Duodenal mucosa (tissue), 2 donors: Measurements from ENCODE around the gene RBP3.

Experiments used
- H3K27ac ChIP-seq: one replicate; pipeline ENCODE4 v1.7.0; 2013; ENCODE audit warnings: low read depth, low read length
- H3K27me3 ChIP-seq, 2 donors: one replicate each; pipeline ENCODE4 v1.7.0; 2013; ENCODE audit warnings: low read length in 2 of 2, control low read depth in 1 of 2; ENCODE audit not compliant: insufficient read depth in 2 of 2, control insufficient read depth in 1 of 2
- H3K36me3 ChIP-seq, 2 donors: one replicate each; pipeline ENCODE4 v1.7.0; 2013; ENCODE audit warnings: low read length in 2 of 2, control low read depth in 1 of 2; ENCODE audit not compliant: insufficient read depth in 2 of 2, control insufficient read depth in 1 of 2
- H3K4me1 ChIP-seq, 2 donors: one replicate each; pipeline ENCODE4 v1.7.0; 2013; ENCODE audit warnings: low read length in 2 of 2, control low read depth in 1 of 2; ENCODE audit not compliant: insufficient read depth in 2 of 2, control insufficient read depth in 1 of 2
- H3K4me3 ChIP-seq, 2 donors: one replicate each; pipeline ENCODE4 v1.7.0; 2013; ENCODE audit warnings: low read length in 2 of 2, low read depth in 1 of 2
- H3K9ac ChIP-seq, 2 donors: one replicate each; pipeline ENCODE4 v1.7.0; 2013; ENCODE audit warnings: low read length in 2 of 2, low read depth in 1 of 2
- H3K9me3 ChIP-seq, 2 donors: one replicate each; pipeline ENCODE4 v1.7.0; 2013; ENCODE audit warnings: low read length in 2 of 2, control low read depth in 1 of 2; ENCODE audit not compliant: control insufficient read depth in 1 of 2

The RBP3 gene

DNA sequence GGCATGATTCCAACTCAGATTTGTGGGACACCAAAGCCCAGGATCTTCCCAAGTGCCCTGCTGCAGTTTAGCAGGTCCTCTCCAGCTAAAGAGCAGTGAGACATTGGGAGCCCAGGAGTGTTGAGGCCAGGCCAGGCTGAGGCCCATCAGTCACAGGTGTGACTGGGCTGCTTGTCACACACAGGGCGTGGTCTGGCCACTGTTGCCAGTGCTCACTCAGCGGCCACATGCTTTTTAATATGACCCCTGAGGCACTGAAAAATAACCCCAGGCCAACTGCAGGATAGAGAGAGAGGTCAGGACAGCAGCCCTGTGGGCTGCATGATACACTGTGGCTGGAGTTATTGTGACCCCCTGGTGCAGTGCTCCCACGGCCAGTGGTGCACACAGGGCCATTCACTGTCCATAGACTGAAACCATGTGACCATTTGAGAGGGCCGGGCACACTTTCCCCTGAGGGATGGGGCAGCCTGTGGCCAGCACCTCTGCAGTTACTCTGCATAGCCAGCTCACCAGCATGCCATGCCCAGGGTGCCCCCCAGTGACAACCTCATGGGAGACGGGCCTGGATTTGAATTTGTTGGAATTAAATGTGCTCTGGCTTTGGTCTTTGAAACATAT, 21.7 kb upstream of the RBP3 start:
- Histone ChIP-seq H3K9ac (no peak overlapping the region), H3K27ac (no peak overlapping the region), H3K4me3 (no peak overlapping the region), H3K9me3 (no peaks in the 10 kb centered on the region), H3K27me3 (peaks cover 0 to 7% of the 10 kb centered on the region in 2 donors), H3K4me1 (peaks cover 13 to 16% of the 10 kb centered on the region in 2 donors), H3K36me3 (no peaks in the 10 kb centered on the region)

DNA sequence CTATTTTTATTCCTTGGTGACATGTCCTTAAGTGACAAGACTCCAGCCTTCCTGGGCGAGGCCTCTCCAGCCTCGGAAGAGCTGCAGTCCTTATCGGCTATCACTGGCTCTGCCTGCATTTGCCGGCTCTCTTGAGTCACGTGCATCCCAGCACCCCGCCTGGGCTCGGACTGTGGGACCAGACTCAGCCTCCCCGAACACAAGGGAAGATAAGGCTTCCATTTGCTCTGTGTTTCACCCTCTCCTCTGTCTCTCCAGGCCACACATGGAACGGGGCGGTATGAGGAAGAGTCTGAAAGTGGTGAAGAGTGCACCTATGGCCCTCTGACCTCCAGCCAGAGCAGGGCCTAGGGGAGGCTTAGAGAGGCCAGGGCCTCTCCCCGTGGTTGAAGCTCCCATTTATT, 21.2 kb upstream of the RBP3 start:
- Histone ChIP-seq H3K4me3 (no peak overlapping the region), H3K9ac (no peak overlapping the region), H3K4me1 (peaks cover 14 to 19% of the 10 kb centered on the region in 2 donors), H3K36me3 (no peaks in the 10 kb centered on the region), H3K9me3 (no peaks in the 10 kb centered on the region), H3K27ac (no peak overlapping the region), H3K27me3 (peaks cover 0 to 7% of the 10 kb centered on the region in 2 donors)

DNA sequence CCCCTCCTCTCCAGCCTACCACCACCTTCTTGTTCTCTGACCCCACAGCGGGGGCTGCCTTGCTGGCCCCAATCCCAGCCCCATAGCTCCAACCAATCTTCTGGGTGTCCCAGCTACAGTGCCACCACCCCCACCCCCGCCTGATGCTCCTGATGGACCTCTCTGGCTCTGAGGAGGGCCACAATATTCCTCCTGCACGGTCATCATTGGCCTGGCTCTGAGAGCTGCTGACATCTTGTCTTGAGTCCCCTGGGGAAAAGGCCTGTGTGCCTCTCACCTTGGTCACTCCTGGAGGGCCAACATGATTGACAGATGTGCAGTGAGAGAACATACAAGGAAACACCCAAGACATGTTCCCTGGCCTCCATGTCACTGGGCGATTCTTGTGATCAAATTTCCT, 18.3 kb upstream of the RBP3 start:
- no peak overlapping the region for H3K27ac ChIP-seq
- no peaks in the 10 kb centered on the region for H3K9me3 ChIP-seq
- H3K36me3 ChIP-seq = no peaks in the 10 kb centered on the region
- H3K9ac ChIP-seq = no peak overlapping the region
- no peak overlapping the region for H3K4me3 ChIP-seq
- no peaks in the 10 kb centered on the region for H3K27me3 ChIP-seq
- H3K4me1 ChIP-seq = peaks cover 14 to 19% of the 10 kb centered on the region in 2 donors

DNA sequence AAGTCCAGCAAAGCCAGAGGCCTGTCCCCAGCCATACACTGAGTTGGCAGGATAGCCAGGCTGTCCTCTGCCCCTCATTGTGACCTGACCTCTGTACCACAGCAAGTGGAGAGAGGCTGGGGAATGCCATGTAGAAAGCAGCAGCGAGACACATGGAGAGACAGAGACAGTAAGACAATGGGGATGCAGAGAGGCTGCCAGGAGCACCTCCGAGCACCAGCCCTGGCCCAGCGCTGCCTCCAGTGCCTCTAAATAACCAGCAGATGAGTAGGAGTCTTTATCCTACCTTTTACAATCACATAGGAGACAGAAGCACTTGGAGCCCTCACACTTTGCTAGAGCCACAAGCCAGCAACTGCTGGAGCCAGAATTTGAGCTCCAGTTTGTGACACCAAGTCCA, 17.8 kb upstream of the RBP3 start:
- peak overlapping the region; percentile 2 for H3K27ac ChIP-seq
- peaks cover 14 to 19% of the 10 kb centered on the region in 2 donors for H3K4me1 ChIP-seq
- no peaks in the 10 kb centered on the region for H3K36me3 ChIP-seq
- H3K4me3 ChIP-seq = no peak overlapping the region
- H3K9ac ChIP-seq = no peak overlapping the region
- no peaks in the 10 kb centered on the region for H3K27me3 ChIP-seq
- H3K9me3 ChIP-seq = no peaks in the 10 kb centered on the region

DNA sequence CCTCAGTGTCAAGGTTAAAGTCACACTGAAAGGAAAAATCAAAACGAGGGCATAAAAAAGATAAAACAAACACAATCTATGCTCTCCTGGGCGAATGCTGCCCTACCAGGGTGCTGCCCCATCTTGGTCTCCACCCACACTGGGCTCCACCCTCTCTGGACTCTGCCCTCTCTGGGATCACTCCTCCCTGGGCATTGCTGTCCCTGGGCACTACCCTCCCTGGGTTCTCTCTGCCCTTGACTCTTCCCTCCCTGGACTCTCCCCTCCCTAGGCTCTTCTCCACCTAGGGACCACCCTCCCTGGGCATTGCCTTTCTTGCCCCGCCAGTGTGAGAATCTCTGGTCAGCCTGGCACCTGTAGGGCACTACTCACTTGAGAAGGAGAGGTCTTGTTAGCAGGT, 17.4 kb upstream of the RBP3 start:
- Histone ChIP-seq H3K4me3 (no peak overlapping the region), H3K27ac (no peak overlapping the region), H3K9ac (no peak overlapping the region)

DNA sequence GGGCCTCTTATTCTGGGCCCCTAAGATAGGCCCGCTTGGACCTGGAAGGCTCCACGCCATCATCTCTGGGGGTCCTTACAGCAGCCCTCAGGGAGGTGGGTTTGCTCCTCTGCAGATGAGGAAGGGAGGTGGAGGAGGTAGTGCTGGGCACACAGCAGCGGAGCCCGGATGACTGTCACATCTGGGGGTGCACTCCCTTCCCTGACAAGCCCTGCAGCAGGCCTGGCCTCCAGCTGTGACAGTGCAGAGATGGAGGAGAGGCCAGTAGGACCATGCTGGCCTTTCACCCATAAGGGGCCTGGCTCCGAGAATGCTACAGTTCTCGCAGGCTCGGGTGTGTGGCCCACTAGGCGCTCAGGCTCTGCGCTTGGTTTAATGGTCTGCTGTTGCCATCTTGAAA, 16.7 kb upstream of the RBP3 start:
- Histone ChIP-seq H3K9me3 (no peaks in the 10 kb centered on the region), H3K27ac (no peak overlapping the region), H3K9ac (no peak overlapping the region), H3K27me3 (peaks cover 0 to 5% of the 10 kb centered on the region in 2 donors), H3K4me3 (no peak overlapping the region), H3K4me1 (peaks cover 14 to 19% of the 10 kb centered on the region in 2 donors), H3K36me3 (no peaks in the 10 kb centered on the region)

More for the DNA sequence above, 17.4 kb upstream of the RBP3 start:
- H3K9me3 ChIP-seq = no peaks in the 10 kb centered on the region
- peaks cover 0 to 3% of the 10 kb centered on the region in 2 donors for H3K27me3 ChIP-seq
- H3K36me3 ChIP-seq = no peaks in the 10 kb centered on the region
- peaks cover 14 to 19% of the 10 kb centered on the region in 2 donors for H3K4me1 ChIP-seq

DNA sequence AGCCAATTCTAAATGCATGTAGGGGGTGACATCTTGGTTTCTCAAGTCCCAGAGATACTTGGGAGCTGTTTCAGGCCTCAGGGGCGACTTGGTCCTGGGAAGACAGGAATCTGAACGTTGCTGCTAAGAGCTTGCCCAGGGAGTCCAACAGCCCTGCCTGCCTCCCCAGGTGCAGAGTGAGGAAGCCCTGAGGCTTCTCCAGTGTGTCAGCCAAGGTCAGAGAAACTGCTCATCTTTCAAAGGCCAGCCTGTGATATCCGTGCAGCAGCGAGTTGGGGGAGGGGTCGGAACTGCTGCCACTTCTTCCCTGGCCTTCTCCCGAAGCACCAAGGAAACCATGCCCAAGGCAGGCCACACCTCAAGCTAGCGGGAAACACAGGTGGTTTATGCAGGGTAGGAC, 16.2 kb upstream of the RBP3 start:
- Histone ChIP-seq H3K9me3 (no peaks in the 10 kb centered on the region), H3K36me3 (no peaks in the 10 kb centered on the region)

DNA sequence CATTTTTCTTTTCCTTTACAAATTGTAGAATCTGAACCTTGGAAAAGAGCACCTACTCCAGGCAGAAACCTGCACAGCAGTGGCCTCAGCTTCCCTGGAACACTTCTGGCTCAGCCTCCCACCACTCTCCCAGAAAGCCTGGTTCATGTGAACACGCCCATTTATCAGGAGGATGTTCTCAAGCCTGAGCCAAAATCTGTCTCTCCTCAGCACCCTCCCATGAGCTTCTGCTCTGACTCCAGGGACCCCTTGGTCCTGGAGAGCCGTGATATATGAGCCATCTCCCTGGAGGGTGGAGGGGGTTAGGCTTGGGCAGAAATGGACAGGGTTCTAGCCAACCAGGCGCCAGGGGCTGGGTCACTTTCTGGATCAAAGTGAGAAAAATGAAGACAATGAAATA, 15.8 kb upstream of the RBP3 start:
- H3K27ac ChIP-seq = no peak overlapping the region
- peaks cover 14 to 19% of the 10 kb centered on the region in 2 donors for H3K4me1 ChIP-seq
- H3K36me3 ChIP-seq = no peaks in the 10 kb centered on the region
- no peak overlapping the region for H3K9ac ChIP-seq
- H3K4me3 ChIP-seq = no peak overlapping the region
- peaks cover 0 to 5% of the 10 kb centered on the region in 2 donors for H3K27me3 ChIP-seq
- H3K9me3 ChIP-seq = no peaks in the 10 kb centered on the region

More for the DNA sequence above, 16.2 kb upstream of the RBP3 start:
- peaks cover 14 to 19% of the 10 kb centered on the region in 2 donors for H3K4me1 ChIP-seq
- no peak overlapping the region for H3K9ac ChIP-seq
- H3K27ac ChIP-seq = no peak overlapping the region
- H3K27me3 ChIP-seq = peaks cover 0 to 5% of the 10 kb centered on the region in 2 donors
- no peak overlapping the region for H3K4me3 ChIP-seq

DNA sequence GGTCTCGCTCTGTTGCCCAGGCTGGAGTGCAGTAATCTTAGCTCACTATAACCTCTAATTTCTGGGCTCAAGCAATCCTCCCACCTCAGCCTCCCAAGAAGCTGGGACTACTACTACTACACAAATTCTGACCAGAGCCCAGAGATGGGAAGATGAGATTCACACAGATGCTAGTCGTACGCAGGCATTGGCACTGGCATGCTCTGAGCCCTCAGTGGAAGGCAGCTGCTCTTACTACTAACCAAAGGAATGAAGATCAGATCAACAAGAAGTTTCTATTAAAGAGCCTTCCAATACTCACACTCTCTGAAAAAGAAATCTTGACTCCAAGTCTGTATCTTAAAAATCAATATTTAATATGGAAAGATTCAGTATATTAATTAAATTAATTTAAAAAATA, 15.2 kb upstream of the RBP3 start:
- no peak overlapping the region for H3K27ac ChIP-seq
- H3K9me3 ChIP-seq = no peaks in the 10 kb centered on the region
- H3K4me1 ChIP-seq = peaks cover 14 to 19% of the 10 kb centered on the region in 2 donors
- H3K9ac ChIP-seq = no peak overlapping the region
- peaks cover 0 to 5% of the 10 kb centered on the region in 2 donors for H3K27me3 ChIP-seq
- no peak overlapping the region for H3K4me3 ChIP-seq
- no peaks in the 10 kb centered on the region for H3K36me3 ChIP-seq

DNA sequence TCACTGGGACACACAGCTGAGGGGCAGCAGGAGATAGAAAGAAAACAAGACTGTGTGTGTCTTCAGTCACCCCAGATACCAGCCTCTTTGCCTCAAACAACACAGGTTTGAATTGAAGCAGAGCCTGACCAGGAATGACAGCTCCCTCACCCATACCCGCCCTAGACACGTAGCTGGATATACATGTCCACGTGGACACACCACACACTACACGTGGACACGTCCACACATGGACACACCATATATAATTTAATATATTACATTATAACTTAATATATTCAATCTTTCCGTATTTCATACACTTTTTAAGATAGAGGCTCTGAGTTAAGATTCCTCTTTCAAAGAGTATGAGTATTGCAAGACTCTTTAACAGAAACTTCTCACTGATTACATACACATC, 14.6 kb upstream of the RBP3 start:
- Histone ChIP-seq H3K4me3 (no peak overlapping the region), H3K36me3 (no peaks in the 10 kb centered on the region), H3K9ac (no peak overlapping the region), H3K27me3 (peaks cover 0 to 5% of the 10 kb centered on the region in 2 donors), H3K27ac (no peak overlapping the region), H3K9me3 (no peaks in the 10 kb centered on the region), H3K4me1 (peaks cover 14 to 19% of the 10 kb centered on the region in 2 donors)
